Measurements from ENCODE around the gene CYB5R4. TPM values are rescaled to one million over a fixed set of nuclear protein-coding genes. Genes with fewer than 3 reads are reported as not detected.

Gene CYB5R4
- total and polyA plus RNA-seq, 12 donors = 1.2 to 20.0 (median 15.5) TPM

GRCh38 chr6:83966539-83966938, 107.0 kb downstream of the CYB5R4 start:
- ATAC-seq = no peak
- Histone ChIP-seq H3K36me3 (peaks cover 0 to 40% (median 7%) of the 10 kb centered on the region in 9 donors), H3K9me3 (peaks cover 0 to 30% (median 6%) of the 10 kb centered on the region in 11 donors), H3K4me1 (no peaks in the 10 kb centered on the region), H3K27ac (no peak overlapping the region), H3K4me3 (no peak overlapping the region), H3K27me3 (no peaks in the 10 kb centered on the region)
- 96 to 97% methylated on average over 4 of the region's 4 CpGs for WGBS, 2 donors
- no peak for TF ChIP-seq CTCF (IDR thresholded peaks at IDR 0.05)
- no peak for DNase-seq
- intact Hi-C loops (cut with DNase I) = no loop called here

- no peak overlapping the region for H3K4me3 ChIP-seq
- peaks cover 0 to 25% (median 6%) of the 10 kb centered on the region in 11 donors for H3K9me3 ChIP-seq
- no peaks in the 10 kb centered on the region for H3K4me1 ChIP-seq
- ATAC-seq = no peak
- no peak for TF ChIP-seq CTCF (IDR thresholded peaks at IDR 0.05)
- H3K27me3 ChIP-seq = no peaks in the 10 kb centered on the region
- peaks cover 0 to 4% (median 0%) of the 10 kb centered on the region in 9 donors for H3K36me3 ChIP-seq
- intact Hi-C loops (cut with DNase I) = no loop called here
- no peak for DNase-seq
- no peak overlapping the region for H3K27ac ChIP-seq
Observed at GRCh38 chr6:83970582-83970981, 111.1 kb downstream of the CYB5R4 start.

- ATAC-seq (no peak), DNase-seq (no peak)
- no peak overlapping the region for H3K27ac ChIP-seq
- H3K4me1 ChIP-seq = no peaks in the 10 kb centered on the region
- H3K36me3 ChIP-seq = no peaks in the 10 kb centered on the region
- intact Hi-C loops (cut with DNase I) = no loop called here
- no peaks in the 10 kb centered on the region for H3K27me3 ChIP-seq
- no peak for TF ChIP-seq CTCF (IDR thresholded peaks at IDR 0.05)
- H3K9me3 ChIP-seq = peaks cover 0 to 8% (median 0%) of the 10 kb centered on the region in 11 donors
- no peak overlapping the region for H3K4me3 ChIP-seq
- WGBS, 2 donors = 4 to 8% methylated on average over 3 of the region's 3 CpGs
Observed at GRCh38 chr6:83974409-83975050, 115.0 kb downstream of the CYB5R4 start.

- Histone ChIP-seq H3K36me3 (no peaks in the 10 kb centered on the region), H3K4me3 (no peak overlapping the region), H3K4me1 (no peaks in the 10 kb centered on the region), H3K27me3 (no peaks in the 10 kb centered on the region), H3K9me3 (peaks cover 0 to 12% (median 0%) of the 10 kb centered on the region in 11 donors), H3K27ac (no peak overlapping the region)
- DNase-seq (no peak), ATAC-seq (no peak)
- TF ChIP-seq CTCF (IDR thresholded peaks at IDR 0.05) = no peak
- WGBS, 2 donors = 66 to 73% methylated on average over 5 of the region's 5 CpGs
- intact Hi-C loops (cut with DNase I) = no loop called here
Observed at GRCh38 chr6:83976037-83976755, 116.7 kb downstream of the CYB5R4 start.

Measured in heart right ventricle (tissue), 16 donors.